Measurements from ENCODE around the gene HSP90AB1. TPM values are rescaled to one million over a fixed set of nuclear protein-coding genes. Genes with fewer than 3 reads are reported as not detected.

HSP90AB1 gene
- total and polyA plus RNA-seq, 9 of the 15 experiments (the other 6 are each of a cell fraction or from before 2014, with no cell fraction given): 1,780 to 3,358 (median 2,262) TPM

DNA sequence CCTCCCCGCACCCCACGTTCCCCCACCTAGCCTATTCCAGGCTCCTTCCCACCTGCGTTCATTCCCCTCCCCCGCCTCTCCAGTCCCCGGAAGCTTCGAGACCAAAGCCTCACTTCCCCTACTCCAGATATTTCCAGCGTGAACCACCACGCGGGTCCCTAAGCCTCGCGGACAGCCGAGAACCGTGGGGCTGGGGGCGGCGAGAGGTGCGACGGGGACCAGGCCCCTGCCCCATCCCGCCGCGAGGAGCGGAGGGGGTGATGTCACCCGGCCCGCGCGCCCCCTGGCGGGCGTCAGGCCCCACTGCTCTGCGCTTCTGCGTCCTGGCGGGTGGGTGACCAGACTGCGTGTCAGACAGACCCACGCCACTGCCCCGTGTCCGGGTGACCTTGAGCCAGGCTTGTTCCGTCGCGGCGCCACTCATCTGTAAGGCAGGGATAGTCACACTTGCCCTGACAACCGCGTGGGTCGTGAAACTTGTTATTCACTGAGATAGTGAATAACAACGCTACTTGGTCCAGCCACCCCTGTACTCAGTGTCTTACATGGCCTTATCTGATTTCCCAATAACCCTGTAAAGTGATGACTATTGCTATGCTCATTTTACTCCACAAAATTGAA, 9.0 kb upstream of the HSP90AB1 start (continued):
- TF ChIP-seq, protein P1, sequence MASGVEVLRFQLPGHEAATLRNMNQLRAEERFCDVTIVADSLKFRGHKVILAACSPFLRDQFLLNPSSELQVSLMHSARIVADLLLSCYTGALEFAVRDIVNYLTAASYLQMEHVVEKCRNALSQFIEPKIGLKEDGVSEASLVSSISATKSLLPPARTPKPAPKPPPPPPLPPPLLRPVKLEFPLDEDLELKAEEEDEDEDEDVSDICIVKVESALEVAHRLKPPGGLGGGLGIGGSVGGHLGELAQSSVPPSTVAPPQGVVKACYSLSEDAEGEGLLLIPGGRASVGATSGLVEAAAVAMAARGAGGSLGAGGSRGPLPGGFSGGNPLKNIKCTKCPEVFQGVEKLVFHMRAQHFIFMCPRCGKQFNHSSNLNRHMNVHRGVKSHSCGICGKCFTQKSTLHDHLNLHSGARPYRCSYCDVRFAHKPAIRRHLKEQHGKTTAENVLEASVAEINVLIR (CRISPR knock-in tag; IDR thresholded peaks at IDR 0.05): no peak
- 0 out of 2 replicates have a peak, but pooled peaks have one; percentile 20 for TF ChIP-seq ZBTB40 (IDR thresholded peaks at IDR 0.05)
- TF ChIP-seq ZBTB40 (CRISPR knock-in tag; IDR thresholded peaks at IDR 0.05): 0 out of 2 replicates have a peak, but pooled peaks have one; percentile 11
- no peak for TF ChIP-seq SAFB2 (IDR thresholded peaks at IDR 0.05; ENCODE audit: borderline replicate concordance, low read depth, low read length, severe bottlenecking)
- peak; percentile 69; the same call in 1 of the 2 replicates for TF ChIP-seq ZNF263 (CRISPR knock-in tag; IDR thresholded peaks at IDR 0.05; ENCODE audit: borderline replicate concordance)
- no peak for TF ChIP-seq CC2D1A (IDR thresholded peaks at IDR 0.05)
- peak; percentile 82 for TF ChIP-seq PRDM10 (IDR thresholded peaks at IDR 0.05; ENCODE audit: partially characterized antibody)
- no peak for TF ChIP-seq HNRNPK (IDR thresholded peaks at IDR 0.05; ENCODE audit: low read depth, low read length, poor library complexity, severe bottlenecking)
- peak; percentile 92 for TF ChIP-seq ZNF740 (CRISPR knock-in tag; IDR thresholded peaks at IDR 0.05)
- peak in 1 of 2 experiments; percentile 55; a peak in 1 of 4 replicates for TF ChIP-seq ZNF740 (tag; IDR thresholded peaks at IDR 0.05)
- no peak for TF ChIP-seq NR3C1 (CRISPR knock-in tag; IDR thresholded peaks at IDR 0.05)
- TF ChIP-seq BRD9 (IDR thresholded peaks at IDR 0.05; ENCODE audit: low read depth, partially characterized antibody): peak; percentile 78

All from K562 (cell line).